ENCODE data around the gene GPR183.
A peak's percentile ranks its signal among the peaks of the same experiment; 100 is the strongest.

GPR183 gene

GRCh38 chr13:99285432-99286182 is 21.6 kb downstream of the GPR183 start:
- TF ChIP-seq CTCF (conservative IDR thresholded peaks at IDR 0.05; ENCODE audit: control insufficient read depth, insufficient read depth, low read depth, low read length): no peak
- DNase-seq (ENCODE audit: low read depth): no peak
- H3K4me3 ChIP-seq (ENCODE audit: control insufficient read depth, low read depth, low read length): no peak overlapping the region

GRCh38 chr13:99282264-99283231 is 24.7 kb downstream of the GPR183 start:
- H3K4me3 ChIP-seq (ENCODE audit: control insufficient read depth, low read depth, low read length): no peak overlapping the region
- DNase-seq (ENCODE audit: low read depth): peak; percentile 36
- no peak for TF ChIP-seq CTCF (conservative IDR thresholded peaks at IDR 0.05; ENCODE audit: control insufficient read depth, insufficient read depth, low read depth, low read length)

GRCh38 chr13:99281811-99282263 is 25.4 kb downstream of the GPR183 start:
- TF ChIP-seq CTCF (conservative IDR thresholded peaks at IDR 0.05; ENCODE audit: control insufficient read depth, insufficient read depth, low read depth, low read length): no peak
- no peak overlapping the region for H3K4me3 ChIP-seq (ENCODE audit: control insufficient read depth, low read depth, low read length)
- peak; percentile 60 for DNase-seq (ENCODE audit: low read depth)

- DNase-seq (ENCODE audit: low read depth): peak; percentile 82
- no peak overlapping the region for H3K4me3 ChIP-seq (ENCODE audit: control insufficient read depth, low read depth, low read length)
- no peak for TF ChIP-seq CTCF (conservative IDR thresholded peaks at IDR 0.05; ENCODE audit: control insufficient read depth, insufficient read depth, low read depth, low read length)
These were observed 27.0 kb downstream of the GPR183 start for GRCh38 chr13:99280166-99280565.

GRCh38 chr13:99279637-99280036 is 27.6 kb downstream of the GPR183 start:
- no peak for TF ChIP-seq CTCF (conservative IDR thresholded peaks at IDR 0.05; ENCODE audit: control insufficient read depth, insufficient read depth, low read depth, low read length)
- no peak for DNase-seq (ENCODE audit: low read depth)
- H3K4me3 ChIP-seq (ENCODE audit: control insufficient read depth, low read depth, low read length): no peak overlapping the region

GRCh38 chr13:99278843-99279242 is 28.4 kb downstream of the GPR183 start:
- no peak for TF ChIP-seq CTCF (conservative IDR thresholded peaks at IDR 0.05; ENCODE audit: control insufficient read depth, insufficient read depth, low read depth, low read length)
- no peak for DNase-seq (ENCODE audit: low read depth)
- H3K4me3 ChIP-seq (ENCODE audit: control insufficient read depth, low read depth, low read length): no peak overlapping the region

All from fibroblast of mammary gland (primary cell).